Measurements from ENCODE around the gene MRPL18.
A peak's percentile ranks its signal among the peaks of the same experiment; 100 is the strongest.
"Not testable (repeated sequence)": the region's sequence is repeated elsewhere in the genome, so short reads cannot be mapped to it uniquely, and the experiment has no call there.

The MRPL18 gene

DNA sequence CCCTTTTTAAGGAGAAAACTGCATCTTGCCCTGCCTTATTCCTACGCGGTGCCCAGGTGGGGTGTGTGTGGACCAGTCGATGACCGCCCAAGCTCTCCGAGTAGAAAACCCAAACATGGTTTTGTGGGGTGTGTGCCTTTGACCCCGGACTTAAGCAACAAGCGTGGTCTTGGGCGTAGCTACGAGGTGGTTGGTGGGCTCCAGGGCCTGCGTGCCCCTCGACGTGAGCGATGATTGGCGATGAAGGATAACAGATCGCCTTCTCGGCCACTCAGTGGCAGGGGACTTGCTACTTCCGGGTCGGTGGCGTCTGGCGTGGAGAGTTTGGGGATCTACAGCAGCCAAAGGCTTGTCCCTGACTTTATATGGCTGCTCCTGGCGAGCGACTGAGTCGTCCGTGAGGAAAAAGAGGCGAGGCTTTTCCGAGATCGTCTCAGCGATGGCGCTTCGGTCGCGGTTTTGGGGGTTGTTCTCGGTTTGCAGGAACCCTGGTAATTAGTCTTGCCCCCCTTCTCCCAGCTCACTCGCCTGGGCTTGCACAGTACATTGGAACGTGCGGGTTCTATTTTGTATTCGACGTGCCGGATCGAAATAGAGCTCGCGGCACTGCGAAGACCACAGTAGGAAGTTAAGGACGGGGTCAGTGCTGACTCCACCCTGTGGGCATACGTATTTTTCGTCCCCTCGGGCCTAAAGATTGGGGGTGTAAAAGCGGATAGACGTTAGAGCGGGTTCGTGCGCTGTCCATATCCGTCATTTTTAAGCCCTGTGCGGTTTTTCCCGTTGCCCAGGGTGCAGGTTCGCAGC lies at the start of gene MRPL18:
MRPL18 (plus strand) TSS at position 319 of the 807 bp plus-strand sequence; CDS start at position 440, 121 bp downstream.
- peak; percentile 71 to 98 (median 93) for DNase-seq

- no peak for DNase-seq
These were observed 48.1 kb upstream of the MRPL18 start for GRCh38 chr6:159742165-159742564.

DNA sequence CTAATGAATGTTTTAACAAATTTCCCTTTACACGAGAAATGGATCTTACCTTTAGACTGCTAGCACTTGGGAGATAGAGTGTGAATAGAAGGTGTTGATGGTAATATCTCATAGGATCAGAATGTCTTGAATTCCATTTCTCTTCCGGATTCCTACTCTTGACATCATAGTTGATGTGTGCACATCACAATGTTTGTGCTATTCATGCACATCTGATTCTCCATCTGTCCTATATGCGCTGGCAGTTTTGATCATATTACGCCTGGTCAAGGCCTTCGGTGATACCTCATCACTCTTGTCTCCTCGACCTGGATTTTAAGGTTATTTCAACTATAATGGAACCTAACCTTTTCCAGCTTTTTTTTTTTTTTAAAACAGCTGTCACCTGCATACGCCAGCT lies 45.2 kb upstream of the MRPL18 start:
- DNase-seq = no peak

GRCh38 chr6:159746759-159747158 lies 43.5 kb upstream of the MRPL18 start:
- DNase-seq = no peak

- not testable (repeated sequence) for DNase-seq
These were observed 42.1 kb upstream of the MRPL18 start for GRCh38 chr6:159748127-159748526.

DNA sequence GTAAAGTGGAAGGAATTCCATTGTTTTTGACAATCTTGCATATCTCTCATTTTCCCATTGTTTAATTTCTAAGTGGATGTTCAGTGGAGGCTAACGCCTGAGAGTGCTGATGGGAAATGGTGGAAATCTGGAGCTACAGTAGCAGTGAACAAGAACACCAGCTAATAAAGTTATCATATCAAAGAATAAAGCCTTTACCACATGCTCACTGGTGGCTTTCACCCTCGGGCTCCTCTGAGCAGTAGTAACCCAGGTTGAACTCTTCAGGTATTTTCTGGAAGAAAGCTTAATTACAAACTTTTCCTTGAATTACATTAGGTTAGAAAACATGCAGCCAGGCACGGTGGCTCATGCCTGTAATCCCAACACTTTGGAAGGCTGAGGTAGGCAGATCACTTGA lies 38.8 kb upstream of the MRPL18 start:
- no peak for DNase-seq

GRCh38 chr6:159753081-159753872 lies 37.0 kb upstream of the MRPL18 start:
- DNase-seq = no peak

DNA sequence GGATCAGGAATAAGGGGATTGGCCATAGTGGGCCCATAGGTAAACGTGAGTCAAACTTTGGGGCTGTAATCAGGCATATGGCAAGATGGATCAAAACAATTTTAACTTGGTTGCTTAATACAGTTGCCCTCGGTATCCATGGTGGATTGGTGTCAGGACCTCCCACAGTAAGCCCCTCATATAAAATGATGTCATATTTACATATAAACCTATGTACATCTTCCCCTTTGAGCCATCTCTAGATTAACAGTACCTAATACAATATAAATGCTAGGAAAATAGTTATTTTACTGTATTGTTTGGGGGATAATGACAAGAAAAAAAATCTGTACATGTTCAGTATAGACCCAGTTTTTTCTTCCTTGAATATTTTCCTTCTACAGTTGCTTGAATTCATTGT lies 35.9 kb upstream of the MRPL18 start:
- no peak for DNase-seq

- peak in 9 of 56 donors; percentile 2 to 23 (median 12) for DNase-seq
These were observed 35.0 kb upstream of the MRPL18 start for GRCh38 chr6:159754959-159755914.

GRCh38 chr6:159756508-159756907 lies 33.8 kb upstream of the MRPL18 start:
- no peak for DNase-seq

DNA sequence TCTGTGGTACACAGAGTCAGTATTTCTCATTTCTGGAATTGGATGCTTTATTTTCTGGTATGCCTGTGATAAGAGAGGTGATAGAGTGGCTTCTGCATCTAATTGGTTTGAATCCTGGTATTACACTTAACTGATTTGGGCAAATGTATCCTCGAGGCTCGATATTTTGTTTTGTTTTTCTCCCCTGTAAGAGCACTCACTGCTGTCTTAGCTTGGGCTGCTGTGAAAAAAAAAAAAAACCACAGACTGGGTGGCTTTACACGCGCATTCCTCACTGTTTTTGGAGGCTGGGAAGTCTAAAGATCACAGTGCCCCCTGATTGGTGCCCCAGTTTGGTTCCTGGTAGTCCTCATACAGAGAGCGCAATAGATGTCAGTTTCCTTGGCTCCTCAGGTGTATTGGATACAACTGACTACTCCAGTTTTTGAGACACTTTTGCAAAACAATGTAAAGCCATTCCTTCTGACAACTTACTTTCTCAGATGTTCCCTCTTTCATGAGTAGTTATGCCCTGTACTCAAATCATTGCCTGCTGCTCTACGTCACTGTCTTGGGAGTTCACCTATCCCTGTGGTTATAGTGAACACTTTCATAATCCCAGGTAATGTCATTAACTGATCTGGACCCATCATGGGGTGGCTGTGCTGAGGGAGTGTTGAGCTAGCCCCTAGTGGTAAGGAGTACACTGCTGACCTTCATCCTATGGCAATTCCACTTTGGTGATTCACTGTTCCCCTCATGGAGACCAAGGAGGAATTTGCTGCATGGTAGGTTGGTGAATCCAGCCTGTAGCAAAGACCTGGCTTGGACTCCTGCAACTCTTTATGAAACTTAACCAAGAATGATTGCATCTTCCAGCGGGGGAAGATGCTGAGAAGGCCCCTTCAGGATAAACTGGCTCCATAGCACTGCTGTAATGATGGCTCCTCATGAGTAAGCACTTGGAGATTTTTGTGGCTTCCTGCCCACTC lies 32.0 kb upstream of the MRPL18 start:
- DNase-seq = no peak

DNA sequence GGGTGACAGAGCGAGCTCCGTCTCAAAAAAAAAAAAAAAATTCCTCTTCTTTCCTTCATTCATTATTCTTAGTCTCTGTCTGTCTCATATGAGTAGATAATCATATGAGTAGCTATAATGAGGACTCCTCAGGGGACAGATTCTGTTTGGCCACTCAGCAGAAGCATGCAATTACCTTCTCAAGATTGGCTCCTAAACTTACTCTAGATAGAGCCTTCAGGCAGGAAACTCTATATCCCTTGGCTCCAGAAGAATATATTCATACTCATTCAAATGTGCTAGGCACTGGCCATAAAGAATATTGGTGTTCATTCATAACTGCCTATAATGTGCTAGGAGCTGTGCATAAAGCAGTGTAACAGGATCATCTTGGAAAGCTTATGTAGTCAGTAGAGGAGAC lies 30.6 kb upstream of the MRPL18 start:
- DNase-seq = no peak

- DNase-seq = no peak
These were observed 29.6 kb upstream of the MRPL18 start for GRCh38 chr6:159760602-159761057.

GRCh38 chr6:159761129-159761872 lies 29.0 kb upstream of the MRPL18 start:
- peak in 17 of 56 donors; percentile 16 to 75 (median 47) for DNase-seq

DNA sequence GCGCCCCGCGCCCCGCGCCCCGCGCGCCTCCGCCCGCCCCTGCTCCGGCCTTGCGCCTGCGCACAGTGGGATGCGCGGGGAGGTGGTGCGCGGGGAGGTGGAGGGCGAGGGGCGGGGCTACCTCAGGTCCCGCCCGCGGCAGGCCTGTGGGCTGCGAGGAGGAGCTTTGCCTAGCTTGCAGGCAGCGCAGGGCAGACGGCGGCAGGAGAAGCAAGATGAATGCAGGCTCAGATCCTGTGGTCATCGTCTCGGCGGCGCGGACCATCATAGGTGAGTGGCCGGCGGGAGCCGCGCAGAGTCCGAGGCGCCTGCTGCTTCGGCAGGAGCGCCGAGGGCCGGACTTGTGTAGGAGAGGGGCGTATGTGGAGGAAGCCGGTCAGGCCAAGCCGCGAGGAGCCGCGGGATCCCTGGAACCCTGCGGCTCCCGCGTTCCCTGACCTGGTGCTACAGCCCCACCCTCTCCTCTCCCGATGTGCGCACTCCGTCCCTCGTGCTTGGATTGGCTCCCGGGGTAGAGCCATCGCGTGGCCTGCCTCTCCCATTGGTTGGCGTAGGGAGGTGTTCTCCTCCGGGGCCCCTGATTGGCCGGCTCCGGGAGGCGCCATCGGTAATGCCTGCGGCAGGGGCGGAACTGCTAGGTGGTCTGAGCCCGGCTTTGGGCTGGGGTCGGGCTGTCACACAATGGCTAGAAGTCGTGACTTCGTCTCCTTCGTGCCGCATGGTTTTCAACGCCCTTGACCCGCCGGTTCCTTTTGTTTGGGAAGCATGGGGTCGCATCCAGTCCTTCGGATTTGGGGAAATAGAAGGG lies 28.2 kb upstream of the MRPL18 start, which contains the start of gene ACAT2:
ACAT2 (plus strand) TSS at position 173 of the 808 bp plus-strand sequence; CDS start at position 216, 43 bp downstream.
- DNase-seq = peak; percentile 82 to 99 (median 94)

DNA sequence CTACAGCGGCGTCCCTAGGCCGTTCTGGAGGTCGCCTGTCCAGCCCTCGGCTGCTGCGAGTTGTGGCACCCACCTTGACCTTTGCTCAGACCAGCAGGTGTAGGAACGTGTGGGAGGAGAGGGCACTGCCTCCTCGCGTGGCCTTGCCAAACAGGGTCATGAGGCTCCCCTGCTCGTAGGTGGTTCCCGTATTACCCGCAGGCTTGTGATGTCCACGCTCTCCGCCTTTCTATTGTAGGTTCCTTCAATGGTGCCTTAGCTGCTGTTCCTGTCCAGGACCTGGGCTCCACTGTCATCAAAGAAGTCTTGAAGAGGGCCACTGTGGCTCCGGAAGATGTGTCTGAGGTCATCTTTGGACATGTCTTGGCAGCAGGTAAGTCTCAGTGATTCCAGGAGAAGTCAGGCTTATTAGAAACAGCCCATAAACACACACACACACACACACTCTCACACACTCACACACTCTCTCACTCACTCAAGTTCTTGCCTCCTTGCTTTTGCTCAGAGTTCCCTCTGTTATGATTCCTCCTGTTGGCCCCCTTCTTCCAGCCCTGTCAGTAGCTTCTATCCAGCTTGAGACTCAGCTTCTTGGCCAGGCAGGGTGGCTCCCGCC lies 27.5 kb upstream of the MRPL18 start:
- DNase-seq = peak in 11 of 56 donors; percentile 13 to 61 (median 31)

DNA sequence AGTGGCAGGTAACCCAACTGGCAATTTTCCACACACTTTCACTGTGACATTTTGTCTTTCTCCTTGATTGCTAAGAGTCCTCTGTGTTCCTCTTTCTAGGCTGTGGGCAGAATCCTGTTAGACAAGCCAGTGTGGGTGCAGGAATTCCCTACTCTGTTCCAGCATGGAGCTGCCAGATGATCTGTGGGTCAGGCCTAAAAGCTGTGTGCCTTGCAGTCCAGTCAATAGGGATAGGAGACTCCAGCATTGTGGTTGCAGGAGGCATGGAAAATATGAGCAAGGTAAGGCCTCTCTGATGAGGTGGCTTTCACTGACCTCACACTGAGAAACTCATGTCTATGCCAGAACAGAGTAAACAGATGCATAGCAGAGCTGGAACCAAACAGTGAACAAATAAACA lies 23.4 kb upstream of the MRPL18 start:
- DNase-seq = no peak

DNA sequence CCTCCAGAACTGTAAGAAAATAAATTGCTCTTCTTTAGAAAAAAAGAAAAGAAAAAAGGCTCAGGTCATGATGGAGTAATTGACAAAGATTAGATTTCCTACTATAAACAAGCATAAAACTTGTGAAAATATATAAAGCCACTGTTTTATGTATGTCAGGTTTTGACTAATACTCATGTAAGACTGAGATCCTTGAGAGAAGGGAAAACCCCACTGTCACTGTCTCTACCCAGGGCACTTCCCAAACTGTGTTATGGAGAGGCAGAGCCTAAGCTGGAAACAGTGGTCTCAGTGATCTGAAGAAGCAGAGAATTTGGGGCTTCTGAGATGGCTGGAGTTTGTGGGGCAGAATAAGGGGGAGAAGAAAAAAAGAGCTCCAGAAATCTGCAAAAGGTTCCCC lies 20.8 kb upstream of the MRPL18 start:
- DNase-seq = no peak
